ENCODE measurements around the gene ULK4.
"Not testable (repeated sequence)": the region's sequence is repeated elsewhere in the genome, so short reads cannot be mapped to it uniquely, and the experiment has no call there.

Gene ULK4

GRCh38 chr3:41682996-41683395, 278.9 kb downstream of the ULK4 start:
- no peaks in the 10 kb centered on the region for H3K36me3 ChIP-seq
- H3K9me3 ChIP-seq: no peaks in the 10 kb centered on the region
- no peaks in the 10 kb centered on the region for H3K4me1 ChIP-seq (ENCODE audit: control insufficient read depth in 1 of 2, insufficient read depth in 1 of 2, low read depth in 1 of 2, low read length in 1 of 2)
- no peak overlapping the region for H3K4me3 ChIP-seq (ENCODE audit: low read depth in 1 of 2, low read length in 1 of 2)
- no peaks in the 10 kb centered on the region for H3K27me3 ChIP-seq
- no peak overlapping the region for H3K27ac ChIP-seq
- no peak for TF ChIP-seq CTCF (IDR thresholded peaks at IDR 0.05)

DNA sequence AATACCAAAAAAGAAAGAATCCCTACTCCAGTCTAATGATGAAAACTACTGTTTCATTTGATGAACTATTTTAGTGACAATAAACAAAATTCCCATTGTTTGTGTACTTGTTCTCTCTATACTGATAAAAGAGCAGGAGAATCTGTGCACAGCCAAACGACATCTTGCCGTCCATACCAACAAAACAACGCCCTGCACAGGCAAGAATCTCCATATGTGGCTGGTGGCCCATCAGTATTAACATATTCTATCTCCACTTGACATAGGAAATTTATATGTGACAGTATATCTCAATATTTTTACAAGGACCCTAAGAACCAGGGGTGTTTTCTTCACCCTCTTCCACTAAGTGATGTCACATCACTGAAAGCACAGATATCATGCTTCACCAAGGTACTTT, 279.5 kb downstream of the ULK4 start:
- no peaks in the 10 kb centered on the region for H3K36me3 ChIP-seq
- TF ChIP-seq CTCF (IDR thresholded peaks at IDR 0.05): no peak
- H3K4me3 ChIP-seq (ENCODE audit: low read depth in 1 of 2, low read length in 1 of 2): no peak overlapping the region
- no peaks in the 10 kb centered on the region for H3K9me3 ChIP-seq
- H3K4me1 ChIP-seq (ENCODE audit: control insufficient read depth in 1 of 2, insufficient read depth in 1 of 2, low read depth in 1 of 2, low read length in 1 of 2): no peaks in the 10 kb centered on the region
- H3K27me3 ChIP-seq: no peaks in the 10 kb centered on the region
- H3K27ac ChIP-seq: no peak overlapping the region

- Histone ChIP-seq H3K27me3 (no peaks in the 10 kb centered on the region), H3K27ac (no peak overlapping the region), H3K4me3 (ENCODE audit: low read depth in 1 of 2, low read length in 1 of 2) (no peak overlapping the region), H3K36me3 (no peaks in the 10 kb centered on the region), H3K4me1 (ENCODE audit: control insufficient read depth in 1 of 2, insufficient read depth in 1 of 2, low read depth in 1 of 2, low read length in 1 of 2) (no peaks in the 10 kb centered on the region), H3K9me3 (no peaks in the 10 kb centered on the region)
- TF ChIP-seq CTCF (IDR thresholded peaks at IDR 0.05): no peak
Measured at GRCh38 chr3:41681479-41681878, 280.4 kb downstream of the ULK4 start.

DNA sequence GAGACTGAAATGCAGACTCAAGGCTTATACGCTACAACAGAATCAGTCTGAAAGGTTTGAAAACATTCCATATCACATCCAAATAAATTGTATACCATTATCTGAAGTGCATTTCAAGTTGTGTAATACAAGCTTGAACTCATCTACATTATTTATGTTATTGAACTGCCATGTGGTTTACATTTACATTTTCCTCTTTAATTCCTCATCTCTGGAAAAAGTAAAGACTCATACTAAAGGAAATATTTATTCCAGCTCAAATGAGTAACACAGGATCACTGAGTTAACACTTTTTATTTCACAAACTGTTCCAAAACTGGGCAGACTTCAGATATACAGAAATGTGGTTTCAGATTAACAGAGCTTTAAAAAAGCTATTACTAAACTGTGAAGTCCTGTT, 282.5 kb downstream of the ULK4 start:
- no peak for TF ChIP-seq CTCF (IDR thresholded peaks at IDR 0.05)
- no peaks in the 10 kb centered on the region for H3K27me3 ChIP-seq

DNA sequence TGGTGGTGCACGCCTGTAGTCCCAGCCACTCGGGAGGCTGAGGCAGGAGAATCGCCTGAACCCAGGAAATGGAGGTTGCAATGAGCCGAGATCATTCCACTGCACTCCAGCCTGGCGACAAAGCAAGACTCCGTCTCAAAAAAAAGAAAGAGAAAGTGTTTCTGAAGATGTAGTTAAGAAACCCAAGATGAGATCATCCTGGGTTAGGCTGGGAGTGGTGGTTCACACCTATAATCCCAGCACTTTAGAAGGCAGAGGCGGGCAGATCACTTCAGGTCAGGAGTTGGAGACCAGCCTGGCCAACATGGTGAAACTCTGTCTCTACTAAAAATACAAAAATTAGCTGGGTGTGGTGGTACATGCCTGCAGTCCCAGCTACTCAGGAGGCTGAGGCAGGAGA, 286.8 kb downstream of the ULK4 start:
- not testable (repeated sequence) for H3K36me3 ChIP-seq, H3K9me3 ChIP-seq

More for the DNA sequence above, 282.5 kb downstream of the ULK4 start:
- no peak overlapping the region for H3K4me3 ChIP-seq (ENCODE audit: low read depth in 1 of 2, low read length in 1 of 2)
- H3K27ac ChIP-seq: no peak overlapping the region
- no peaks in the 10 kb centered on the region for H3K4me1 ChIP-seq (ENCODE audit: control insufficient read depth in 1 of 2, insufficient read depth in 1 of 2, low read depth in 1 of 2, low read length in 1 of 2)
- no peaks in the 10 kb centered on the region for H3K9me3 ChIP-seq
- no peaks in the 10 kb centered on the region for H3K36me3 ChIP-seq

DNA sequence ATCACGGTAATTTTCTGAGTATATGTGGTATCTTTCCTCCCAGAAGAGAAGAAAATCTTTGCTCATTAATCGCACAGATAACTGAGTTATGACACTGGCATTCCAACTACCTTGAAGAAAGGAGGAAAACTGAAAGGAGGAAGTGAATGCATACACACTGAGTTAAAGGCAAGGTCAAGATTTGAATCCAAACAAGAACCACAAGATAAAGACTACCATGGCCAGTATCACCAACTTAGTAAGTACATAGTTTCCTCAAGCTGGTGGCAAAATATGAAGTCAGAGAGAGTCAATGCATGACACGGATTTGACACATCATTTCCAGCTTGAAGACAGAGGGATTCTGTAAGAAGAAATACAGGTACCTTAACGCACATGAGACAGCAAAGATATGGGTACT, 287.5 kb downstream of the ULK4 start:
- Histone ChIP-seq H3K27me3 (no peaks in the 10 kb centered on the region), H3K27ac (no peak overlapping the region), H3K4me3 (ENCODE audit: low read depth in 1 of 2, low read length in 1 of 2) (no peak overlapping the region), H3K9me3 (no peaks in the 10 kb centered on the region), H3K36me3 (no peaks in the 10 kb centered on the region), H3K4me1 (ENCODE audit: control insufficient read depth in 1 of 2, insufficient read depth in 1 of 2, low read depth in 1 of 2, low read length in 1 of 2) (no peaks in the 10 kb centered on the region)
- no peak for TF ChIP-seq CTCF (IDR thresholded peaks at IDR 0.05)

More for the DNA sequence above, 286.8 kb downstream of the ULK4 start:
- not testable (repeated sequence) for H3K27ac ChIP-seq; H3K27me3 ChIP-seq; H3K4me3 ChIP-seq (ENCODE audit: low read depth in 1 of 2, low read length in 1 of 2); H3K4me1 ChIP-seq (ENCODE audit: control insufficient read depth in 1 of 2, insufficient read depth in 1 of 2, low read depth in 1 of 2, low read length in 1 of 2)

All from neutrophil (primary cell).